ENCODE results near the gene IQCB1. TPM values are rescaled to one million over a fixed set of nuclear protein-coding genes. Genes with fewer than 3 reads are reported as not detected.

IQCB1 gene
- 6.3 and 18.4 TPM in 2 replicates for total RNA-seq

GRCh38 chr3:121834671-121835464, at the start of gene IQCB1, which contains the start of gene EAF2:
IQCB1 (minus strand) TSS chr3:121835060; CDS start chr3:121828960, 6,100 bp downstream.
EAF2 (plus strand) TSS chr3:121835209; CDS start chr3:121835286, 77 bp downstream.

GRCh38 chr3:121749276-121750086, 85.4 kb downstream of the IQCB1 start, which contains the start of gene GOLGB1:
GOLGB1 (minus strand) TSS chr3:121749741; CDS start chr3:121730971, 18,770 bp downstream.

Other genes with a start within 250 kb of the IQCB1 start
- gene FBXO40, start 241.7 kb downstream of the IQCB1 start, total RNA-seq = under 0.01 TPM in 1 of 2 replicates, not detected in the other
- gene HCLS1, start 174.2 kb downstream of the IQCB1 start, total RNA-seq = 31.9 and 43.1 TPM in 2 replicates
- gene GOLGB1, start 85.3 kb downstream of the IQCB1 start, total RNA-seq = 29.6 and 53.6 TPM in 2 replicates
- gene EAF2, start 149 bp upstream of the IQCB1 start, total RNA-seq = 1.1 and 1.5 TPM in 2 replicates
- under 0.01 and 0.31 TPM in 2 replicates for gene SLC15A2, start 59.3 kb upstream of the IQCB1 start, total RNA-seq
- not detected in 2 replicates for gene ILDR1, start 187.2 kb upstream of the IQCB1 start, total RNA-seq
- gene CD86, start 220.3 kb upstream of the IQCB1 start, total RNA-seq = not detected in 2 replicates